Measurements from ENCODE around the gene ADAMTS20.

- TF ChIP-seq FOXM1 (IDR thresholded peaks at IDR 0.05; ENCODE audit: borderline replicate concordance) = no peak
- TF ChIP-seq NFRKB (IDR thresholded peaks at IDR 0.05) = no peak
- TF ChIP-seq SUZ12 (IDR thresholded peaks at IDR 0.05) = no peak
- TF ChIP-seq CTBP1 (IDR thresholded peaks at IDR 0.05; ENCODE audit: borderline replicate concordance) = no peak
- TF ChIP-seq ZNF384 (IDR thresholded peaks at IDR 0.05) = no peak
- no peak for TF ChIP-seq BHLHE40 (IDR thresholded peaks at IDR 0.05; ENCODE audit: borderline replicate concordance)
- TF ChIP-seq SP1 (IDR thresholded peaks at IDR 0.05) = no peak
- TF ChIP-seq FOXA1 (IDR thresholded peaks at IDR 0.05) = no peak
- no peak for TF ChIP-seq ARNT (IDR thresholded peaks at IDR 0.05)
- TF ChIP-seq HDGF (IDR thresholded peaks at IDR 0.05; ENCODE audit: borderline replicate concordance) = no peak
- no peak for TF ChIP-seq LEF1 (IDR thresholded peaks at IDR 0.05; ENCODE audit: borderline replicate concordance)
- TF ChIP-seq, protein P1, sequence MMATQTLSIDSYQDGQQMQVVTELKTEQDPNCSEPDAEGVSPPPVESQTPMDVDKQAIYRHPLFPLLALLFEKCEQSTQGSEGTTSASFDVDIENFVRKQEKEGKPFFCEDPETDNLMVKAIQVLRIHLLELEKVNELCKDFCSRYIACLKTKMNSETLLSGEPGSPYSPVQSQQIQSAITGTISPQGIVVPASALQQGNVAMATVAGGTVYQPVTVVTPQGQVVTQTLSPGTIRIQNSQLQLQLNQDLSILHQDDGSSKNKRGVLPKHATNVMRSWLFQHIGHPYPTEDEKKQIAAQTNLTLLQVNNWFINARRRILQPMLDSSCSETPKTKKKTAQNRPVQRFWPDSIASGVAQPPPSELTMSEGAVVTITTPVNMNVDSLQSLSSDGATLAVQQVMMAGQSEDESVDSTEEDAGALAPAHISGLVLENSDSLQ (IDR thresholded peaks at IDR 0.05) = no peak
- no peak for TF ChIP-seq L3MBTL2 (conservative IDR thresholded peaks at IDR 0.05)
- TF ChIP-seq FOXK2 (IDR thresholded peaks at IDR 0.05) = no peak
These were observed 117.4 kb downstream of the ADAMTS20 start for GRCh38 chr12:43434614-43435013.
